Pancreas (tissue), 10 donors: ENCODE measurements around the gene SPR. TPM values are rescaled to one million over a fixed set of nuclear protein-coding genes. Genes with fewer than 3 reads are reported as not detected.
A peak's percentile ranks its signal among the peaks of the same experiment; 100 is the strongest.

Source experiments
- ATAC-seq, 4 donors: fragments of 200-7000 bp; cut with Tn5 transposase; one replicate each; pipeline versions ENCODE4 v1.8.0 to v1.9.1; 2020; ENCODE audit warnings: mild to moderate bottlenecking in 4 of 4, moderate library complexity in 4 of 4
- DNase-seq, 6 donors: peaks; one replicate each; pipeline ENCODE4 v3.0.0-alpha.2; 2020
- FAIRE-seq: peaks from 2 replicates; lab custom pipeline; 2012; peaks lifted over from hg19 to GRCh38; lab: Jason Lieb, UNC
- H3K27ac ChIP-seq, 4 donors: fragments of 200-600 bp; sonication (generic); 1 replicate in 3 of 4; 2 replicates in 1 of 4; pipeline versions ENCODE4 v1.5.0 to v1.8.0; 2020
- H3K27me3 ChIP-seq, 4 donors: fragments of 200-600 bp; one replicate each; pipeline ENCODE4 v1.8.0; 2021
- H3K36me3 ChIP-seq, 3 donors: fragments of 200-600 bp; sonication (generic) in 1 of 3; one replicate each; pipeline versions ENCODE4 v1.5.0 to v1.8.0; 2020 to 2021
- H3K4me1 ChIP-seq, 3 donors: fragments of 200-600 bp; one replicate each; pipeline ENCODE4 v1.8.0; 2021
- H3K4me3 ChIP-seq, 4 donors: fragments of 200-600 bp; sonication (generic) in 2 of 4; one replicate each; pipeline versions ENCODE4 v1.5.0 to v1.8.0; 2020 to 2021
- H3K9me3 ChIP-seq, 4 donors: fragments of 200-600 bp; one replicate each; pipeline ENCODE4 v1.8.0; 2021
- CTCF ChIP-seq, 4 donors: fragments of 200-600 bp; sonication (generic) in 3 of 4; IDR thresholded peaks; one replicate each; pipeline versions ENCODE4 v1.5.0 to v1.8.0; 2021; ENCODE audit warnings: antibody characterized with exemption in 4 of 4
- WGBS, 2 donors: extraction: QIAGEN DNeasy Blood & Tissue Kit; methylation state at CpG; one replicate each; pipeline ENCODE4 v1.1.7; 2013; 5-methylcytosine and 5-hydroxymethylcytosine counted together
- intact Hi-C, 3 donors: fragments of 100-400 bp; cut with DNase I; formaldehyde crosslinking; loops; one replicate each; pipeline versions ENCODE4 v1.11.1 to v1.14.2; 2022
- polyA plus RNA-seq, 2 donors: library from polyadenylated mRNA; stranded (reverse); fragments of 200-250 nt; gene quantifications; one replicate each; pipeline ENCODE4 v1.2.3, GENCODE V29; 2013
- total RNA-seq, 6 donors: library from RNA; stranded (reverse); fragmentation: NEBNext Ultra II Directional in 4 of 6; extraction: Animal tissue kit (Norgen Biotek cat#: 25700) in 4 of 6; gene quantifications; one replicate each; pipeline versions ENCODE4 v1.2.1 to v1.2.4, GENCODE V29; 2021 to 2023
- donor health status: healthy with polysubstance abuse.
- donor health status: DM: no; HTN: no; CAD: no; lungs with moderate emphysema.
- donor health status: DM: no; HTN: no; CAD: no.
- donor health status: control.
- donor health status: control.
- donor health status: Bipolar disorder and iron deficiency.
- donor health status: DM: yes; HTN: yes; CAD: no.
- donor health status: DM: no; HTN: no; CAD: no.
- donor health status: DM: no; HTN: no; CAD: no.
- donor health status: DM: yes; HTN: yes; CAD: no.

Gene SPR
- total and polyA plus RNA-seq, 8 donors, result 31.3 to 47.8 (median 38.7) TPM

- FAIRE-seq (no peak), DNase-seq (no peak), ATAC-seq (no peak)
- Histone ChIP-seq H3K27ac (no peak overlapping the region), H3K27me3 (no peaks in the 10 kb centered on the region), H3K36me3 (no peaks in the 10 kb centered on the region), H3K4me1 (no peaks in the 10 kb centered on the region), H3K4me3 (no peak overlapping the region), H3K9me3 (no peaks in the 10 kb centered on the region)
- no peak for TF ChIP-seq CTCF (IDR thresholded peaks at IDR 0.05)
- intact Hi-C loops, result loop anchor here in 1 of 3 donors (10.0 kb wide), 1 partner anchor 96 kb away; no protein-coding TSS in a partner anchor
- 38 to 53% methylated on average over 1 of the region's 1 CpG for WGBS, 2 donors
These were observed 16.1 kb upstream of the SPR start for GRCh38 chr2:72871060-72871459.

GRCh38 chr2:72871880-72872279 is 15.3 kb upstream of the SPR start:
- no peak for DNase-seq
- no peak for ATAC-seq
- no peaks in the 10 kb centered on the region for H3K27me3 ChIP-seq

GRCh38 chr2:72883356-72883962 is 3.7 kb upstream of the SPR start:
- Histone ChIP-seq H3K4me1 (peaks cover 3 to 11% (median 10%) of the 10 kb centered on the region in 3 donors), H3K9me3 (no peaks in the 10 kb centered on the region), H3K4me3 (no peak overlapping the region), H3K27me3 (no peaks in the 10 kb centered on the region), H3K36me3 (no peaks in the 10 kb centered on the region), H3K27ac (no peak overlapping the region)
- FAIRE-seq (no peak), ATAC-seq (no peak), DNase-seq (no peak)
- 10 to 23% methylated on average over 4 of the region's 4 CpGs for WGBS, 2 donors
- intact Hi-C loops, result no loop called here
- TF ChIP-seq CTCF (IDR thresholded peaks at IDR 0.05), result no peak

More at GRCh38 chr2:72871880-72872279, 15.3 kb upstream of the SPR start:
- intact Hi-C loops, result loop anchor here in 1 of 3 donors (10.0 kb wide), 1 partner anchor 97 kb away; no protein-coding TSS in a partner anchor
- FAIRE-seq, result no peak
- no peaks in the 10 kb centered on the region for H3K9me3 ChIP-seq
- H3K27ac ChIP-seq, result no peak overlapping the region
- H3K4me1 ChIP-seq, result no peaks in the 10 kb centered on the region
- no peak overlapping the region for H3K4me3 ChIP-seq
- no peaks in the 10 kb centered on the region for H3K36me3 ChIP-seq
- TF ChIP-seq CTCF (IDR thresholded peaks at IDR 0.05), result no peak

DNA sequence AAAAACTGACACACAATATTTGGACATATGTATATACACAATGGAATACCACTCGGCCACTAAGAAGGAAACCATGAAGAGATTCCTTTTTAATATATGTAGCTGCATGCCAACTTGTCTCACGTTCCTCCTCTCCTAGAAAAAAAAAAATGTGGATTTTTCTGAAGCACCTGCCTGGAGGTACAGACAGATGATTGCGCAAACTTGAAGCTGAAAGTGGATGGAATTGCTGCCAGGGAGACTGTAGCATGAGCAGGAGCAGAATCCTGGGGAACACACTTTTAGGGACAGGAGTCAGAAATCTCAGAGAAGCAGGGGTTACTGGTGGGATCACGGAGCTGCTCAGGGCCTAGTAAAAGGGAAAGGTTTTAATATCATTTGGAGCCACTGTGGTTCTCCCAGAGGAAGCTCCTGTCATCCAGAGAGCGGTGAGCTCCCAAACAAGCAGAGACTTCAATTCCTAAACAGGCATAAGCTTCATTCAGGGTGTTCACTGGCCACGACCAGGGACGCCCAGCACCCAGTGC is 640 bp upstream of the SPR start:
- Histone ChIP-seq H3K4me1 (peaks cover 10 to 27% (median 16%) of the 10 kb centered on the region in 3 donors), H3K4me3 (peak overlapping the region; percentile 54 to 86 (median 69)), H3K9me3 (no peaks in the 10 kb centered on the region), H3K36me3 (peaks cover 0 to 5% (median 3%) of the 10 kb centered on the region in 3 donors), H3K27ac (peak overlapping the region; percentile 86 to 98 (median 94)), H3K27me3 (no peaks in the 10 kb centered on the region)
- FAIRE-seq (no peak), ATAC-seq (no peak), DNase-seq (no peak)
- 41% methylated on average over 7 of the region's 7 CpGs for WGBS, 2 donors
- TF ChIP-seq CTCF (IDR thresholded peaks at IDR 0.05), result no peak
- intact Hi-C loops, result no loop called here
